Naive thymus-derived CD4-positive, alpha-beta T cell (primary cell): ENCODE data around the gene TBC1D1. TPM values are rescaled to one million over a fixed set of nuclear protein-coding genes. Genes with fewer than 3 reads are reported as not detected.

Experiments
- ATAC-seq: fragments of 150-1000 bp; cut with Tn5 transposase; 2 replicates; pipeline ENCODE4 v1.10.0; 2021; ENCODE audit warnings: mild to moderate bottlenecking, moderate library complexity
- CTCF ChIA-PET: fragments of 350-600 bp; sonication (Branson Sonifier 250); formaldehyde crosslinking; loops from one replicate; lab custom pipeline; 2021; ENCODE audit warnings: antibody characterized with exemption; lab: Charles Lee
- POLR2A ChIA-PET: fragments of 350-600 bp; sonication (Branson Sonifier 250); formaldehyde crosslinking; loops from one replicate; lab custom pipeline; 2021; ENCODE audit warnings: antibody characterized with exemption, inconsistent platforms; lab: Charles Lee
- DNase-seq, 9 donors: peaks; one replicate each; pipeline versions ENCODE4 v3.0.0 to v3.0.0-alpha.2; 2020 to 2022; ENCODE audit warnings: mixed read lengths in 1 of 9
- H3K27ac ChIP-seq: one replicate; pipeline ENCODE4 v1.7.0; 2013; ENCODE audit warnings: mild to moderate bottlenecking, low read depth, low read length, moderate library complexity
- H3K27me3 ChIP-seq, 2 donors: one replicate each; pipeline ENCODE4 v1.7.0; 2013; ENCODE audit warnings: low read length in 2 of 2, mild to moderate bottlenecking in 2 of 2, moderate library complexity in 2 of 2; ENCODE audit not compliant: control insufficient read depth in 2 of 2, insufficient read depth in 2 of 2
- H3K36me3 ChIP-seq, 3 experiments: 1 replicate in 2 of 3; 2 replicates in 1 of 3; pipeline ENCODE4 v1.7.0; 2013; ENCODE audit warnings: low read length in 3 of 3, mild to moderate bottlenecking in 3 of 3, moderate library complexity in 1 of 3; ENCODE audit not compliant: insufficient read depth in 3 of 3, control insufficient read depth in 2 of 3
- H3K4me1 ChIP-seq, 2 donors: one replicate each; pipeline ENCODE4 v1.7.0; 2013; ENCODE audit warnings: low read length in 2 of 2, mild to moderate bottlenecking in 2 of 2, moderate library complexity in 1 of 2; ENCODE audit not compliant: control insufficient read depth in 2 of 2, insufficient read depth in 2 of 2
- H3K4me3 ChIP-seq: 2 replicates; pipeline ENCODE4 v1.7.0; 2013; ENCODE audit warnings: mild to moderate bottlenecking, low read length
- H3K9me3 ChIP-seq, 3 experiments: 1 replicate in 2 of 3; 2 replicates in 1 of 3; pipeline ENCODE4 v1.7.0; 2013; ENCODE audit warnings: low read length in 3 of 3; ENCODE audit not compliant: control insufficient read depth in 2 of 3
- H3K27ac Mint-ChIP-seq, 9 donors: one replicate each; pipeline ENCODE4 v1.8.0; 2020 to 2022; ENCODE audit warnings: mixed read lengths in 9 of 9, mild to moderate bottlenecking in 8 of 9, moderate library complexity in 5 of 9, inconsistent platforms in 2 of 9
- H3K27me3 Mint-ChIP-seq, 5 donors: one replicate each; pipeline ENCODE4 v1.8.0; 2021 to 2022; ENCODE audit warnings: mixed read lengths in 5 of 5, mild to moderate bottlenecking in 1 of 5
- H3K36me3 Mint-ChIP-seq, 5 donors: one replicate each; pipeline ENCODE4 v1.8.0; 2020 to 2022; ENCODE audit warnings: mixed read lengths in 5 of 5, mild to moderate bottlenecking in 3 of 5, inconsistent platforms in 1 of 5
- H3K4me1 Mint-ChIP-seq, 7 donors: one replicate each; pipeline ENCODE4 v1.8.0; 2020 to 2022; ENCODE audit warnings: mixed read lengths in 7 of 7, mild to moderate bottlenecking in 3 of 7, inconsistent platforms in 1 of 7
- H3K4me3 Mint-ChIP-seq, 10 donors: one replicate each; pipeline ENCODE4 v1.8.0; 2020 to 2022; ENCODE audit warnings: mild to moderate bottlenecking in 10 of 10, mixed read lengths in 10 of 10, moderate library complexity in 6 of 10, inconsistent platforms in 2 of 10
- H3K9me3 Mint-ChIP-seq, 11 donors: one replicate each; pipeline ENCODE4 v1.8.0; 2020 to 2022; ENCODE audit warnings: mixed read lengths in 11 of 11, mild to moderate bottlenecking in 4 of 11, inconsistent platforms in 1 of 11, moderate library complexity in 1 of 11
- intact Hi-C, 2 donors: fragments of 100-400 bp; cut with micrococcal nuclease; formaldehyde crosslinking; loops; one replicate each; pipeline ENCODE4 v1.15.1; 2023
- polyA plus RNA-seq, 2 donors: library from polyadenylated mRNA; unstranded; fragments of 300-500 nt; fragmentation: Illumina TruSeq; gene quantifications; one replicate each; pipeline ENCODE4 v1.2.3, GENCODE V29; 2021
- total RNA-seq, 6 experiments: library from RNA in 5 of 6; stranded (reverse) in 5 of 6; gene quantifications; 1 replicate in 5 of 6; 2 replicates in 1 of 6; pipeline ENCODE4 v1.2.3 and lab custom pipeline; 2021 to 2026

Gene TBC1D1
- total and polyA plus RNA-seq, 7 experiments from 2014 or later: 19.4 to 66.8 (median 46.9) TPM

GRCh38 chr4:38030023-38030422 lies 139.1 kb downstream of the TBC1D1 start:
- H3K4me1 ChIP-seq: no peaks in the 10 kb centered on the region
- DNase-seq: no peak
- peak overlapping the region in 2 of 9 donors; percentile 2 to 30 for H3K27ac Mint-ChIP-seq
- peaks cover 0 to 3% (median 0%) of the 10 kb centered on the region in 7 donors for H3K4me1 Mint-ChIP-seq
- CTCF ChIA-PET: interaction anchor here (0.6 kb wide), 1 partner anchor 40 kb away, joined by 3 read pairs; no protein-coding TSS in a partner anchor
- H3K36me3 Mint-ChIP-seq: peaks cover 0 to 34% (median 11%) of the 10 kb centered on the region in 5 donors
- intact Hi-C loops: loop anchor here in 1 of 2 donors (10.0 kb wide), 1 partner anchor 1065 kb away; no protein-coding TSS in a partner anchor
- H3K4me3 ChIP-seq: no peak overlapping the region
- POLR2A ChIA-PET: interaction anchor here (0.6 to 1.1 kb wide), 2 partner anchors 11 to 204 kb away, joined by 3 read pairs; partner anchors contain the start of gene PGM2
- H3K4me3 Mint-ChIP-seq: no peak overlapping the region
- no peak overlapping the region for H3K27ac ChIP-seq
- H3K27me3 ChIP-seq: no peaks in the 10 kb centered on the region
- no peaks in the 10 kb centered on the region for H3K9me3 ChIP-seq
- peaks cover 0 to 22% (median 0%) of the 10 kb centered on the region in 3 experiments for H3K36me3 ChIP-seq
- no peak for ATAC-seq
- no peaks in the 10 kb centered on the region for H3K27me3 Mint-ChIP-seq
- H3K9me3 Mint-ChIP-seq: no peaks in the 10 kb centered on the region

GRCh38 chr4:38034986-38035882 lies 144.3 kb downstream of the TBC1D1 start:
- Mint-ChIP-seq H3K4me3 (no peak overlapping the region), H3K36me3 (peaks cover 7 to 38% (median 17%) of the 10 kb centered on the region in 5 donors)

GRCh38 chr4:38036548-38036947 lies 145.7 kb downstream of the TBC1D1 start:
- Mint-ChIP-seq H3K36me3 (peaks cover 10 to 44% (median 22%) of the 10 kb centered on the region in 5 donors), H3K4me3 (no peak overlapping the region), H3K9me3 (no peaks in the 10 kb centered on the region), H3K27ac (no peak overlapping the region), H3K4me1 (peaks cover 0 to 6% (median 0%) of the 10 kb centered on the region in 7 donors), H3K27me3 (no peaks in the 10 kb centered on the region)
- Histone ChIP-seq H3K9me3 (no peaks in the 10 kb centered on the region), H3K4me1 (no peaks in the 10 kb centered on the region), H3K27ac (no peak overlapping the region), H3K27me3 (no peaks in the 10 kb centered on the region), H3K4me3 (no peak overlapping the region), H3K36me3 (peaks cover 0 to 15% (median 6%) of the 10 kb centered on the region in 3 experiments)
- DNase-seq: no peak
- POLR2A ChIA-PET: no interaction called here
- no peak for ATAC-seq
- intact Hi-C loops: loop anchor here (5.0 to 10.0 kb wide), 3 partner anchors 59 to 1072 kb away; partner anchors contain the start of gene TBC1D1 (in 1 of the 2)
- CTCF ChIA-PET: interaction anchor here (1.1 to 3.6 kb wide), 4 partner anchors 230 to 237 kb away, joined by 3 to 24 read pairs (median 10); no protein-coding TSS in a partner anchor

More at GRCh38 chr4:38034986-38035882, 144.3 kb downstream of the TBC1D1 start:
- ChIA-PET CTCF (interaction anchor here (0.5 to 3.6 kb wide), 16 partner anchors 15 to 1047 kb away, joined by 3 to 24 read pairs (median 4); partner anchors contain the start of gene PGM2), POLR2A (interaction anchor here (0.6 to 0.7 kb wide), 2 partner anchors 140 to 482 kb away, joined by 3 read pairs; no protein-coding TSS in a partner anchor)
- DNase-seq (peak in 7 of 9 donors; percentile 29 to 66 (median 53)), ATAC-seq (peak; percentile 68)
- no peak overlapping the region for H3K27ac Mint-ChIP-seq
- Histone ChIP-seq H3K4me3 (no peak overlapping the region), H3K4me1 (no peaks in the 10 kb centered on the region), H3K9me3 (no peaks in the 10 kb centered on the region), H3K27me3 (no peaks in the 10 kb centered on the region), H3K36me3 (peaks cover 0 to 17% (median 6%) of the 10 kb centered on the region in 3 experiments), H3K27ac (no peak overlapping the region)
- intact Hi-C loops: loop anchor here (1.0 to 10.0 kb wide), 10 partner anchors 58 to 1070 kb away; partner anchors contain the start of gene TBC1D1 (in 1 of the 2)
- H3K4me1 Mint-ChIP-seq: peaks cover 0 to 6% (median 0%) of the 10 kb centered on the region in 7 donors
- H3K9me3 Mint-ChIP-seq: no peaks in the 10 kb centered on the region
- no peaks in the 10 kb centered on the region for H3K27me3 Mint-ChIP-seq

GRCh38 chr4:38037612-38038011 lies 146.7 kb downstream of the TBC1D1 start:
- H3K4me1 ChIP-seq: no peaks in the 10 kb centered on the region
- no peak for DNase-seq
- no peaks in the 10 kb centered on the region for H3K9me3 ChIP-seq
- CTCF ChIA-PET: interaction anchor here (0.8 to 3.6 kb wide), 2 partner anchors 231 to 234 kb away, joined by 3 to 24 read pairs; no protein-coding TSS in a partner anchor
- H3K27me3 ChIP-seq: no peaks in the 10 kb centered on the region
- Mint-ChIP-seq H3K4me1 (peaks cover 0 to 6% (median 0%) of the 10 kb centered on the region in 7 donors), H3K27ac (no peak overlapping the region), H3K9me3 (no peaks in the 10 kb centered on the region), H3K4me3 (no peak overlapping the region), H3K27me3 (no peaks in the 10 kb centered on the region), H3K36me3 (peaks cover 10 to 50% (median 22%) of the 10 kb centered on the region in 5 donors)
- intact Hi-C loops: loop anchor here (5.0 to 10.0 kb wide), 3 partner anchors 60 to 1073 kb away; partner anchors contain the start of gene TBC1D1 (in 1 of the 2)
- POLR2A ChIA-PET: no interaction called here
- H3K36me3 ChIP-seq: peaks cover 0 to 18% (median 6%) of the 10 kb centered on the region in 3 experiments
- no peak for ATAC-seq
- H3K4me3 ChIP-seq: no peak overlapping the region
- H3K27ac ChIP-seq: no peak overlapping the region

- no peaks in the 10 kb centered on the region for H3K27me3 Mint-ChIP-seq
Observed at GRCh38 chr4:38040619-38041018, 149.7 kb downstream of the TBC1D1 start.

GRCh38 chr4:38044060-38044459 lies 153.2 kb downstream of the TBC1D1 start:
- H3K9me3 Mint-ChIP-seq: no peaks in the 10 kb centered on the region
- CTCF ChIA-PET: no interaction called here
- peaks cover 4 to 48% (median 23%) of the 10 kb centered on the region in 5 donors for H3K36me3 Mint-ChIP-seq
- Histone ChIP-seq H3K9me3 (no peaks in the 10 kb centered on the region), H3K27me3 (no peaks in the 10 kb centered on the region), H3K36me3 (peaks cover 0 to 27% (median 9%) of the 10 kb centered on the region in 3 experiments), H3K27ac (no peak overlapping the region), H3K4me1 (no peaks in the 10 kb centered on the region), H3K4me3 (no peak overlapping the region)
- ATAC-seq (no peak), DNase-seq (no peak)
- H3K27ac Mint-ChIP-seq: no peak overlapping the region
- no peaks in the 10 kb centered on the region for H3K4me1 Mint-ChIP-seq
- H3K27me3 Mint-ChIP-seq: no peaks in the 10 kb centered on the region
- intact Hi-C loops: no loop called here
- POLR2A ChIA-PET: interaction anchor here (0.6 to 0.7 kb wide), 2 partner anchors 220 to 789 kb away, joined by 3 to 6 read pairs; no protein-coding TSS in a partner anchor
- H3K4me3 Mint-ChIP-seq: no peak overlapping the region

More at GRCh38 chr4:38040619-38041018, 149.7 kb downstream of the TBC1D1 start:
- DNase-seq (no peak), ATAC-seq (no peak)
- no peaks in the 10 kb centered on the region for H3K4me1 Mint-ChIP-seq
- H3K4me3 Mint-ChIP-seq: no peak overlapping the region
- Histone ChIP-seq H3K9me3 (no peaks in the 10 kb centered on the region), H3K4me3 (no peak overlapping the region), H3K36me3 (peaks cover 0 to 31% (median 5%) of the 10 kb centered on the region in 3 experiments), H3K4me1 (no peaks in the 10 kb centered on the region), H3K27ac (no peak overlapping the region), H3K27me3 (no peaks in the 10 kb centered on the region)
- no peaks in the 10 kb centered on the region for H3K9me3 Mint-ChIP-seq
- ChIA-PET CTCF (interaction anchor here (0.6 kb wide), 1 partner anchor 37 kb away, joined by 3 read pairs; no protein-coding TSS in a partner anchor), POLR2A (interaction anchor here (0.6 kb wide), 1 partner anchor 11 kb away, joined by 3 read pairs; no protein-coding TSS in a partner anchor)
- H3K36me3 Mint-ChIP-seq: peaks cover 11 to 57% (median 26%) of the 10 kb centered on the region in 5 donors
- no peak overlapping the region for H3K27ac Mint-ChIP-seq
- intact Hi-C loops: no loop called here
